OCI-LY7 (cell line): ENCODE measurements around the gene CNTNAP5.

Experiments used
- CTCF ChIP-seq: fragments of 200-600 bp; sonication (generic); conservative IDR thresholded peaks from 2 replicates; pipeline ENCODE4 v1.5.1; 2014; ENCODE audit warnings: mild to moderate bottlenecking, antibody characterized with exemption, low read length, moderate library complexity, mixed read lengths
- EZH2phosphoT487 ChIP-seq: fragments of 200-600 bp; sonication (generic); IDR thresholded peaks from 2 replicates; pipeline ENCODE4 v1.6.1; 2018; ENCODE audit warnings: low read depth, borderline replicate concordance, mild to moderate bottlenecking, mixed run types, antibody characterized with exemption, low read length, moderate library complexity, mixed read lengths

- TF ChIP-seq CTCF = no peak
- TF ChIP-seq EZH2phosphoT487 = no peak
Measured at GRCh38 chr2:124520953-124521352, 495.9 kb downstream of the CNTNAP5 start.
